B cell (primary cell): ENCODE results near the gene ATL1. TPM values are rescaled to one million over a fixed set of nuclear protein-coding genes. Genes with fewer than 3 reads are reported as not detected.

Experiments used
- ATAC-seq: fragments of 200-7000 bp; cut with Tn5 transposase; one replicate; pipeline ENCODE4 v1.10.0; 2021; ENCODE audit warnings: low read depth, mild to moderate bottlenecking, moderate number of reproducible peaks, moderate library complexity
- CTCF ChIA-PET: fragments of 350-600 bp; sonication (Branson Sonifier 250); formaldehyde crosslinking; loops from one replicate; lab custom pipeline; 2021; ENCODE audit warnings: antibody characterized with exemption, inconsistent platforms; lab: Charles Lee
- POLR2A ChIA-PET: fragments of 350-600 bp; sonication (Branson Sonifier 250); formaldehyde crosslinking; loops from one replicate; lab custom pipeline; 2021; ENCODE audit warnings: antibody characterized with exemption; lab: Charles Lee
- DNase-seq: peaks from one replicate; pipeline ENCODE4 v3.0.0; 2013
- H2AFZ ChIP-seq: 2 replicates; pipeline ENCODE4 v1.6.1; 2012; ENCODE audit warnings: mild to moderate bottlenecking, low read depth, low read length; ENCODE audit not compliant: insufficient read depth, poor library complexity, severe bottlenecking
- H3K27ac ChIP-seq, 2 donors: 1 replicate in 1 of 2; 2 replicates in 1 of 2; pipeline ENCODE4 v1.5.1; 2012 to 2013; ENCODE audit warnings: low read length in 2 of 2, mild to moderate bottlenecking in 2 of 2, moderate library complexity in 1 of 2
- H3K27me3 ChIP-seq, 4 experiments: fragments of 200-600 bp in 1 of 4; sonication (generic) in 1 of 4; replicated peaks in 1 of 4; 1 replicate in 2 of 4; 2 replicates in 2 of 4; pipeline versions ENCODE4 v1.6.1 to v1.7.0; 2013 to 2016; ENCODE audit warnings: low read length in 3 of 4, mild to moderate bottlenecking in 2 of 4, mixed read lengths in 1 of 4, moderate library complexity in 1 of 4; ENCODE audit not compliant: insufficient read depth in 4 of 4, control insufficient read depth in 3 of 4; ENCODE audit errors: control extremely low read depth in 1 of 4
- H3K36me3 ChIP-seq, 2 experiments: replicated peaks in 1 of 2; 1 replicate in 1 of 2; 2 replicates in 1 of 2; pipeline versions ENCODE4 v1.6.1 to v1.7.1; 2013; ENCODE audit warnings: low read length in 1 of 2; ENCODE audit not compliant: insufficient read depth in 2 of 2, control insufficient read depth in 1 of 2; ENCODE audit errors: control extremely low read depth in 1 of 2, extremely low read depth in 1 of 2
- H3K4me1 ChIP-seq, 2 donors: fragments of 200-600 bp in 1 of 2; sonication (generic) in 1 of 2; 1 replicate in 1 of 2; 2 replicates in 1 of 2; pipeline versions ENCODE4 v1.5.1 to v1.6.1; 2013 to 2017; ENCODE audit warnings: low read length in 2 of 2; ENCODE audit not compliant: control insufficient read depth in 2 of 2, insufficient read depth in 2 of 2
- H3K4me2 ChIP-seq: replicated peaks from 2 replicates; pipeline ENCODE3; 2012; ENCODE audit warnings: mild to moderate bottlenecking, low read depth, low read length; ENCODE audit not compliant: poor library complexity, severe bottlenecking
- H3K4me3 ChIP-seq, 5 experiments: fragments of 200-600 bp in 1 of 5; sonication (generic) in 1 of 5; 1 replicate in 3 of 5; 2 replicates in 2 of 5; pipeline versions ENCODE4 v1.5.1 to v1.7.0; 2011 to 2016; ENCODE audit warnings: low read length in 4 of 5, mild to moderate bottlenecking in 4 of 5, low read depth in 2 of 5, control low read depth in 1 of 5, moderate library complexity in 1 of 5; ENCODE audit not compliant: insufficient read depth in 1 of 5; ENCODE audit errors: control extremely low read depth in 1 of 5, extremely low read depth in 1 of 5
- H3K79me2 ChIP-seq: fragments of 200-600 bp; sonication (generic); one replicate; pipeline ENCODE4 v1.6.0; 2016; ENCODE audit warnings: low read length; ENCODE audit not compliant: control insufficient read depth, insufficient read depth
- H3K9ac ChIP-seq: fragments of 200-600 bp; sonication (generic); 2 replicates; pipeline ENCODE4 v1.6.1; 2017; ENCODE audit warnings: mild to moderate bottlenecking, low read length, moderate library complexity
- H3K9me3 ChIP-seq, 3 donors: one replicate each; pipeline versions ENCODE4 v1.6.1 to v1.7.1; 2013; ENCODE audit warnings: low read length in 2 of 3; ENCODE audit not compliant: control insufficient read depth in 2 of 3, insufficient read depth in 1 of 3; ENCODE audit errors: control extremely low read depth in 1 of 3
- H4K20me1 ChIP-seq: 2 replicates; pipeline ENCODE4 v1.6.0; 2012; ENCODE audit warnings: mild to moderate bottlenecking, low read length; ENCODE audit not compliant: insufficient read depth, control insufficient read depth, poor library complexity, severe bottlenecking
- H3K27ac Mint-ChIP-seq: one replicate; pipeline ENCODE4 v1.8.0; 2021; ENCODE audit warnings: mixed read lengths
- H3K27me3 Mint-ChIP-seq: one replicate; pipeline ENCODE4 v1.8.0; 2021; ENCODE audit warnings: mixed read lengths
- H3K4me1 Mint-ChIP-seq: one replicate; pipeline ENCODE4 v1.8.0; 2021; ENCODE audit warnings: mixed read lengths
- H3K4me3 Mint-ChIP-seq: one replicate; pipeline ENCODE4 v1.8.0; 2021; ENCODE audit warnings: mixed read lengths
- H3K9me3 Mint-ChIP-seq: one replicate; pipeline ENCODE4 v1.8.0; 2022; ENCODE audit warnings: mixed read lengths; ENCODE audit not compliant: insufficient read depth
- EZH2 ChIP-seq: IDR thresholded peaks from 2 replicates; pipeline ENCODE4 v1.6.1; 2012; ENCODE audit warnings: borderline replicate concordance, low read depth, mild to moderate bottlenecking, moderate library complexity, low read length; ENCODE audit not compliant: insufficient read depth, poor library complexity, severe bottlenecking
- WGBS: methylation state at CpG from one replicate; pipeline ENCODE4 v1.1.5; 2013; ENCODE audit warnings: missing lambda C conversion rate; ENCODE audit not compliant: insufficient coverage; 5-methylcytosine and 5-hydroxymethylcytosine counted together
- intact Hi-C: fragments of 100-400 bp; cut with micrococcal nuclease; formaldehyde crosslinking; loops from one replicate; pipeline ENCODE4 v1.10.0; 2022
- polyA plus RNA-seq: library from polyadenylated mRNA; depleted of rRNA; stranded (reverse); fragments of >200 nt; gene quantifications from 2 replicates; pipeline ENCODE4 v1.2.3, GENCODE V29; 2012
- total RNA-seq, 2 donors: library from RNA; stranded (reverse); fragments of 120-200 nt in 1 of 2; gene quantifications; 1 replicate in 1 of 2; 2 replicates in 1 of 2; pipeline versions ENCODE4 v1.2.3 to v1.2.4, GENCODE V29; 2013 to 2022
- TF ChIP-seq, protein P1 (sequence below): fragments of 200-600 bp; IDR thresholded peaks from one replicate; pipeline ENCODE4 v1.8.0; 2022; ENCODE audit warnings: antibody characterized with exemption, mild to moderate bottlenecking

The ATL1 gene
- total and polyA plus RNA-seq, 2 donors (not counting 1 experiment from before 2014, with no cell fraction given), result 2.9 TPM

GRCh38 chr14:50615056-50615455 is 55.1 kb downstream of the ATL1 start:
- no peak overlapping the region for H3K27ac ChIP-seq
- no peaks in the 10 kb centered on the region for H3K27me3 ChIP-seq
- no peak overlapping the region for H3K4me3 Mint-ChIP-seq
- no CpG with 5 or more reads among the region's 4 CpGs for WGBS
- POLR2A ChIA-PET, result no interaction called here
- no peaks in the 10 kb centered on the region for H3K4me1 ChIP-seq
- no peaks in the 10 kb centered on the region for H3K79me2 ChIP-seq
- DNase-seq, result no peak
- no peak overlapping the region for H3K27ac Mint-ChIP-seq
- H3K4me3 ChIP-seq, result no peak overlapping the region
- TF ChIP-seq, protein P1, sequence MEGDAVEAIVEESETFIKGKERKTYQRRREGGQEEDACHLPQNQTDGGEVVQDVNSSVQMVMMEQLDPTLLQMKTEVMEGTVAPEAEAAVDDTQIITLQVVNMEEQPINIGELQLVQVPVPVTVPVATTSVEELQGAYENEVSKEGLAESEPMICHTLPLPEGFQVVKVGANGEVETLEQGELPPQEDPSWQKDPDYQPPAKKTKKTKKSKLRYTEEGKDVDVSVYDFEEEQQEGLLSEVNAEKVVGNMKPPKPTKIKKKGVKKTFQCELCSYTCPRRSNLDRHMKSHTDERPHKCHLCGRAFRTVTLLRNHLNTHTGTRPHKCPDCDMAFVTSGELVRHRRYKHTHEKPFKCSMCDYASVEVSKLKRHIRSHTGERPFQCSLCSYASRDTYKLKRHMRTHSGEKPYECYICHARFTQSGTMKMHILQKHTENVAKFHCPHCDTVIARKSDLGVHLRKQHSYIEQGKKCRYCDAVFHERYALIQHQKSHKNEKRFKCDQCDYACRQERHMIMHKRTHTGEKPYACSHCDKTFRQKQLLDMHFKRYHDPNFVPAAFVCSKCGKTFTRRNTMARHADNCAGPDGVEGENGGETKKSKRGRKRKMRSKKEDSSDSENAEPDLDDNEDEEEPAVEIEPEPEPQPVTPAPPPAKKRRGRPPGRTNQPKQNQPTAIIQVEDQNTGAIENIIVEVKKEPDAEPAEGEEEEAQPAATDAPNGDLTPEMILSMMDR, result no peak
- TF ChIP-seq EZH2, result no peak
- CTCF ChIA-PET, result interaction anchor here (0.9 to 2.9 kb wide), 4 partner anchors 14 to 245 kb away, joined by 4 to 11 read pairs (median 7); no protein-coding TSS in a partner anchor
- no peak overlapping the region for H3K4me2 ChIP-seq
- intact Hi-C loops, result no loop called here
- H3K9me3 ChIP-seq, result no peaks in the 10 kb centered on the region
- no peak for ATAC-seq
- H3K4me1 Mint-ChIP-seq, result peaks cover 1% of the 10 kb centered on the region
- no peaks in the 10 kb centered on the region for H3K36me3 ChIP-seq
- no peaks in the 10 kb centered on the region for H4K20me1 ChIP-seq
- H2AFZ ChIP-seq, result no peak overlapping the region
- H3K27me3 Mint-ChIP-seq, result no peaks in the 10 kb centered on the region
- no peak overlapping the region for H3K9ac ChIP-seq
- no peaks in the 10 kb centered on the region for H3K9me3 Mint-ChIP-seq

- no peak for ATAC-seq
- no peak for DNase-seq
- Histone ChIP-seq H3K79me2 (no peaks in the 10 kb centered on the region), H3K4me2 (no peak overlapping the region), H3K27ac (no peak overlapping the region), H3K4me1 (no peaks in the 10 kb centered on the region), H3K27me3 (no peaks in the 10 kb centered on the region), H2AFZ (no peak overlapping the region), H3K9me3 (no peaks in the 10 kb centered on the region), H3K9ac (no peak overlapping the region), H3K36me3 (no peaks in the 10 kb centered on the region), H4K20me1 (no peaks in the 10 kb centered on the region), H3K4me3 (no peak overlapping the region)
- Mint-ChIP-seq H3K27me3 (no peaks in the 10 kb centered on the region), H3K4me3 (no peak overlapping the region), H3K4me1 (peaks cover 3% of the 10 kb centered on the region), H3K27ac (no peak overlapping the region), H3K9me3 (no peaks in the 10 kb centered on the region)
- POLR2A ChIA-PET, result no interaction called here
- intact Hi-C loops, result no loop called here
- no CpG with 5 or more reads among the region's 2 CpGs for WGBS
- no peak for TF ChIP-seq EZH2
- TF ChIP-seq, protein P1, result no peak
- CTCF ChIA-PET, result interaction anchor here (0.9 to 2.9 kb wide), 5 partner anchors 13 to 244 kb away, joined by 4 to 11 read pairs (median 8); no protein-coding TSS in a partner anchor
These were observed 55.6 kb downstream of the ATL1 start for GRCh38 chr14:50615552-50615951.
